ENCODE results near the gene KCNQ5.
A peak's percentile ranks its signal among the peaks of the same experiment; 100 is the strongest.

Gene KCNQ5

GRCh38 chr6:72740135-72740534 is 118.3 kb downstream of the KCNQ5 start:
- DNase-seq (ENCODE audit: low read depth, low spot score), result no peak

GRCh38 chr6:72741083-72741482 is 119.2 kb downstream of the KCNQ5 start:
- no peak for DNase-seq (ENCODE audit: low read depth, low spot score)

GRCh38 chr6:72742001-72742673 is 120.3 kb downstream of the KCNQ5 start:
- no peak for DNase-seq (ENCODE audit: low read depth, low spot score)

GRCh38 chr6:72746276-72746675 is 124.4 kb downstream of the KCNQ5 start:
- no peak for DNase-seq (ENCODE audit: low read depth, low spot score)

GRCh38 chr6:72748759-72749158 is 126.9 kb downstream of the KCNQ5 start:
- DNase-seq (ENCODE audit: low read depth, low spot score), result peak; percentile 86

GRCh38 chr6:72755752-72756151 is 133.9 kb downstream of the KCNQ5 start:
- peak; percentile 60 for DNase-seq (ENCODE audit: low read depth, low spot score)

- no peak for DNase-seq (ENCODE audit: low read depth, low spot score)
Measured at GRCh38 chr6:72757048-72757447, 135.2 kb downstream of the KCNQ5 start.

- DNase-seq (ENCODE audit: low read depth, low spot score), result no peak
Measured at GRCh38 chr6:72757926-72758325, 136.1 kb downstream of the KCNQ5 start.

GRCh38 chr6:72758901-72759300 is 137.0 kb downstream of the KCNQ5 start:
- DNase-seq (ENCODE audit: low read depth, low spot score), result no peak

GRCh38 chr6:72760114-72760793 is 138.4 kb downstream of the KCNQ5 start:
- peak; percentile 13 for DNase-seq (ENCODE audit: low read depth, low spot score)

GRCh38 chr6:72761761-72762160 is 139.9 kb downstream of the KCNQ5 start:
- no peak for DNase-seq (ENCODE audit: low read depth, low spot score)

GRCh38 chr6:72769459-72770125 is 147.7 kb downstream of the KCNQ5 start:
- DNase-seq (ENCODE audit: low read depth, low spot score), result no peak

GRCh38 chr6:72770959-72771358 is 149.1 kb downstream of the KCNQ5 start:
- no peak for DNase-seq (ENCODE audit: low read depth, low spot score)

GRCh38 chr6:72776456-72776855 is 154.6 kb downstream of the KCNQ5 start:
- DNase-seq (ENCODE audit: low read depth, low spot score), result no peak

GRCh38 chr6:72781624-72782023 is 159.8 kb downstream of the KCNQ5 start:
- DNase-seq (ENCODE audit: low read depth, low spot score), result no peak

- no peak for DNase-seq (ENCODE audit: low read depth, low spot score)
Measured at GRCh38 chr6:72783035-72783434, 161.2 kb downstream of the KCNQ5 start.

GRCh38 chr6:72783666-72784065 is 161.8 kb downstream of the KCNQ5 start:
- no peak for DNase-seq (ENCODE audit: low read depth, low spot score)

- no peak for DNase-seq (ENCODE audit: low read depth, low spot score)
Measured at GRCh38 chr6:72784071-72784470, 162.2 kb downstream of the KCNQ5 start.

- no peak for DNase-seq (ENCODE audit: low read depth, low spot score)
Measured at GRCh38 chr6:72784581-72784980, 162.7 kb downstream of the KCNQ5 start.

- DNase-seq (ENCODE audit: low read depth, low spot score), result no peak
Measured at GRCh38 chr6:72787391-72788031, 165.6 kb downstream of the KCNQ5 start.

GRCh38 chr6:72788188-72788587 is 166.3 kb downstream of the KCNQ5 start:
- DNase-seq (ENCODE audit: low read depth, low spot score), result no peak

GRCh38 chr6:72789145-72789544 is 167.3 kb downstream of the KCNQ5 start:
- DNase-seq (ENCODE audit: low read depth, low spot score), result no peak
